IgD-negative memory B cell (primary cell): ENCODE results near the gene TSPAN4. TPM values are rescaled to one million over a fixed set of nuclear protein-coding genes. Genes with fewer than 3 reads are reported as not detected.
A peak's percentile ranks its signal among the peaks of the same experiment; 100 is the strongest.

Source experiments
- H3K27ac Mint-ChIP-seq, 3 donors: one replicate each; pipeline ENCODE4 v1.8.0; 2020 to 2022; ENCODE audit warnings: mild to moderate bottlenecking in 3 of 3, mixed read lengths in 3 of 3, moderate library complexity in 1 of 3
- H3K27me3 Mint-ChIP-seq: one replicate; pipeline ENCODE4 v1.8.0; 2021; ENCODE audit warnings: mixed read lengths
- H3K36me3 Mint-ChIP-seq: one replicate; pipeline ENCODE4 v1.8.0; 2020; ENCODE audit warnings: mild to moderate bottlenecking, mixed read lengths
- H3K4me1 Mint-ChIP-seq, 3 donors: one replicate each; pipeline ENCODE4 v1.8.0; 2020 to 2022; ENCODE audit warnings: mixed read lengths in 3 of 3, mild to moderate bottlenecking in 1 of 3
- H3K4me3 Mint-ChIP-seq, 4 donors: one replicate each; pipeline ENCODE4 v1.8.0; 2020 to 2022; ENCODE audit warnings: mild to moderate bottlenecking in 4 of 4, mixed read lengths in 4 of 4, moderate library complexity in 3 of 4
- H3K9me3 Mint-ChIP-seq, 3 donors: one replicate each; pipeline ENCODE4 v1.8.0; 2020 to 2021; ENCODE audit warnings: mixed read lengths in 3 of 3, mild to moderate bottlenecking in 1 of 3
- polyA plus RNA-seq: library from polyadenylated mRNA; unstranded; fragments of 300-500 nt; fragmentation: Illumina TruSeq; gene quantifications from one replicate; pipeline ENCODE4 v1.2.3, GENCODE V29; 2021

Gene TSPAN4
- polyA plus RNA-seq, 1 donor from 2014 or later: 2.1 TPM

GRCh38 chr11:825366-826226 lies 17.1 kb upstream of the TSPAN4 start:
- Mint-ChIP-seq H3K9me3 (no peaks in the 10 kb centered on the region), H3K4me1 (peaks cover 8 to 27% (median 25%) of the 10 kb centered on the region in 3 donors), H3K27me3 (peaks cover 5% of the 10 kb centered on the region), H3K4me3 (peak overlapping the region in 1 of 4 donors; percentile 88), H3K36me3 (peaks cover 3% of the 10 kb centered on the region), H3K27ac (no peak overlapping the region)

GRCh38 chr11:826227-826621 lies 16.4 kb upstream of the TSPAN4 start:
- peaks cover 5% of the 10 kb centered on the region for H3K27me3 Mint-ChIP-seq
- H3K27ac Mint-ChIP-seq: peak overlapping the region in 2 of 3 donors; percentile 71 to 93
- H3K36me3 Mint-ChIP-seq: peaks cover 3% of the 10 kb centered on the region
- peaks cover 8 to 21% (median 20%) of the 10 kb centered on the region in 3 donors for H3K4me1 Mint-ChIP-seq
- no peaks in the 10 kb centered on the region for H3K9me3 Mint-ChIP-seq
- H3K4me3 Mint-ChIP-seq: peak overlapping the region; percentile 80 to 91 (median 88)

GRCh38 chr11:826836-827145 lies 15.9 kb upstream of the TSPAN4 start:
- Mint-ChIP-seq H3K4me1 (peaks cover 11 to 21% (median 20%) of the 10 kb centered on the region in 3 donors), H3K27ac (peak overlapping the region in 2 of 3 donors; percentile 71 to 93), H3K4me3 (peak overlapping the region; percentile 80 to 91 (median 88)), H3K36me3 (peaks cover 3% of the 10 kb centered on the region), H3K9me3 (no peaks in the 10 kb centered on the region), H3K27me3 (peaks cover 7% of the 10 kb centered on the region)

GRCh38 chr11:827146-827896 lies 15.3 kb upstream of the TSPAN4 start:
- peak overlapping the region; percentile 83 to 98 (median 90) for H3K4me3 Mint-ChIP-seq

GRCh38 chr11:827897-828192 lies 14.8 kb upstream of the TSPAN4 start, which contains the start of gene CRACR2B:
Gene CRACR2B (plus strand): TSS chr11:827919. CDS start chr11:828608, 689 bp downstream.
- Mint-ChIP-seq H3K27ac (peak within 1 kb of the TSS in 2 of 3 donors; percentile 71 to 84), H3K4me3 (peak within 1 kb of the TSS; percentile 83 to 98 (median 92)), H3K9me3 (no peaks in the 10 kb centered on the region), H3K27me3 (peaks cover 7% of the 10 kb centered on the region), H3K36me3 (peaks cover 3% of the 10 kb centered on the region), H3K4me1 (peaks cover 12 to 20% (median 18%) of the 10 kb centered on the region in 3 donors)

More at GRCh38 chr11:827146-827896, 15.3 kb upstream of the TSPAN4 start:
- Mint-ChIP-seq H3K9me3 (no peaks in the 10 kb centered on the region), H3K4me1 (peaks cover 12 to 20% (median 18%) of the 10 kb centered on the region in 3 donors), H3K27ac (peak overlapping the region in 2 of 3 donors; percentile 49 to 84), H3K27me3 (peaks cover 7% of the 10 kb centered on the region), H3K36me3 (peaks cover 3% of the 10 kb centered on the region)

GRCh38 chr11:828506-829175 lies 14.0 kb upstream of the TSPAN4 start:
- Mint-ChIP-seq H3K4me1 (peaks cover 12 to 20% (median 18%) of the 10 kb centered on the region in 3 donors), H3K9me3 (no peaks in the 10 kb centered on the region), H3K36me3 (peaks cover 2% of the 10 kb centered on the region), H3K27me3 (peaks cover 7% of the 10 kb centered on the region), H3K4me3 (peak overlapping the region in 3 of 4 donors; percentile 85 to 98 (median 96)), H3K27ac (peak overlapping the region in 2 of 3 donors; percentile 39 to 48)

- H3K9me3 Mint-ChIP-seq: no peaks in the 10 kb centered on the region
- peak overlapping the region in 2 of 3 donors; percentile 48 to 76 for H3K27ac Mint-ChIP-seq
- peak overlapping the region; percentile 78 to 90 (median 84) for H3K4me3 Mint-ChIP-seq
- peaks cover 2% of the 10 kb centered on the region for H3K36me3 Mint-ChIP-seq
- H3K4me1 Mint-ChIP-seq: peaks cover 17 to 20% (median 18%) of the 10 kb centered on the region in 3 donors
- peaks cover 7% of the 10 kb centered on the region for H3K27me3 Mint-ChIP-seq
Measured at GRCh38 chr11:829176-829846, 13.3 kb upstream of the TSPAN4 start.

- peak overlapping the region in 2 of 3 donors; percentile 48 to 76 for H3K27ac Mint-ChIP-seq
- H3K4me1 Mint-ChIP-seq: peaks cover 18 to 20% (median 18%) of the 10 kb centered on the region in 3 donors
- no peaks in the 10 kb centered on the region for H3K9me3 Mint-ChIP-seq
- peak overlapping the region; percentile 78 to 90 (median 84) for H3K4me3 Mint-ChIP-seq
- peaks cover 7% of the 10 kb centered on the region for H3K27me3 Mint-ChIP-seq
- peaks cover 2% of the 10 kb centered on the region for H3K36me3 Mint-ChIP-seq
Measured at GRCh38 chr11:829847-830294, 12.8 kb upstream of the TSPAN4 start.

- Mint-ChIP-seq H3K4me1 (peaks cover 18 to 20% (median 18%) of the 10 kb centered on the region in 3 donors), H3K27me3 (peaks cover 7% of the 10 kb centered on the region), H3K9me3 (no peaks in the 10 kb centered on the region), H3K27ac (peak overlapping the region in 1 of 3 donors; percentile 76), H3K4me3 (peak overlapping the region; percentile 78 to 90 (median 84)), H3K36me3 (peaks cover 2% of the 10 kb centered on the region)
Measured at GRCh38 chr11:830295-831117, 12.1 kb upstream of the TSPAN4 start.

- peaks cover 4% of the 10 kb centered on the region for H3K36me3 Mint-ChIP-seq
- H3K27ac Mint-ChIP-seq: peak overlapping the region in 1 of 3 donors; percentile 76
- peaks cover 18 to 20% (median 18%) of the 10 kb centered on the region in 3 donors for H3K4me1 Mint-ChIP-seq
- no peaks in the 10 kb centered on the region for H3K9me3 Mint-ChIP-seq
- H3K4me3 Mint-ChIP-seq: peak overlapping the region; percentile 8 to 85 (median 50)
- H3K27me3 Mint-ChIP-seq: peaks cover 7% of the 10 kb centered on the region
Measured at GRCh38 chr11:831118-831864, 11.4 kb upstream of the TSPAN4 start.

GRCh38 chr11:831961-832528 lies 10.6 kb upstream of the TSPAN4 start:
- peak overlapping the region; percentile 8 to 85 (median 72) for H3K4me3 Mint-ChIP-seq
- H3K9me3 Mint-ChIP-seq: no peaks in the 10 kb centered on the region
- H3K27me3 Mint-ChIP-seq: peaks cover 7% of the 10 kb centered on the region
- H3K27ac Mint-ChIP-seq: peak overlapping the region in 1 of 3 donors; percentile 32
- peaks cover 16 to 18% (median 18%) of the 10 kb centered on the region in 3 donors for H3K4me1 Mint-ChIP-seq
- peaks cover 4% of the 10 kb centered on the region for H3K36me3 Mint-ChIP-seq

GRCh38 chr11:832529-833113 lies 10.0 kb upstream of the TSPAN4 start, which contains the start of gene CD151:
Gene CD151 (plus strand): TSS chr11:832952. CDS start chr11:836070, 3,118 bp downstream.
- peak within 1 kb of the TSS in 2 of 3 donors; percentile 23 to 72 for H3K27ac Mint-ChIP-seq
- H3K27me3 Mint-ChIP-seq: peaks cover 7% of the 10 kb centered on the region
- peaks cover 14 to 17% (median 16%) of the 10 kb centered on the region in 3 donors for H3K4me1 Mint-ChIP-seq
- H3K9me3 Mint-ChIP-seq: no peaks in the 10 kb centered on the region
- peak within 1 kb of the TSS; percentile 63 to 85 (median 84) for H3K4me3 Mint-ChIP-seq
- H3K36me3 Mint-ChIP-seq: peaks cover 3% of the 10 kb centered on the region
